ENCODE results near the gene RNF224. TPM values are rescaled to one million over a fixed set of nuclear protein-coding genes. Genes with fewer than 3 reads are reported as not detected.
A peak's percentile ranks its signal among the peaks of the same experiment; 100 is the strongest.

RNF224 gene
- total and polyA plus RNA-seq, 4 donors: not detected

DNA sequence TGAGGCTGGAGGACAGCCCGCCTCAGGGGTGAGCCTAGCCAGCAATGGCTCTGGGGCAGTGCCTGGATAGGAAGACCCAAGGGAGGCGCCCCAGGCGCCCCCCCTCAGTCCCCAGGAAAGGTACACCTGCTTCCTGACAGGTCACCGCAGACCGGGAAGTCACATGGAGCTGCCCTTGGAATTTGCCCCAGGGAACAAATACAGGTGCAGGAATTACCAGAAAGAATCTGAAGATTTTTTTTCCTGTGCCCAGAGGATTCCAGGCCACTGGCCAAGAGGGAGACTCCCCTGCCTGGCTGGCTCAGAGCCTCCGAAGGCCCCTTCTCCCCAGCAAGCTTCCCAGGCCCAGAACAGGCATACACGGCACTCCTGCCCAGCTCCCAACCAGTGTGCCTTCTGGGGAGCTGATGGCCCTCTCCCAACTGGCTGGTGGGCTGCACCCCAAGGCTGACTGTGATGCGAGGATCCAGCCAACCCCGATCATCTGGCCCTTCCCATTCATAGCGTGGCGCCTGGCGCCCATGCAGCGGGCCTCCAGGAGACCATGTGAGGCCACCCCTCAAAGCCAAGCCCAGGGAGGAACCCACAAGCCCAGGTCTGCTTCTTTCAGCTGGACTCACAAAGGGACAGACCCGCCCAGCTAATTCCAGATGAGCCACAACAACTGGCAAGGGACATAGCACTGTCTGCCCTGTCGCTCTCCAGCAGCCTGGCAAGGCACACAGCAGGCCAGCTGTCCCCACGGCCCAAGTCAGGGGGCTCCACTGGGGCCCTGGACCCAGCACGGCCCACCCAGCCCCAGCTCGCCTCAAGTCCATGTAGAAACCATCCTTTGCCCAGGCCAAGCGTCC is 29.0 kb upstream of the RNF224 start:
- peaks cover 33 to 84% (median 70%) of the 10 kb centered on the region in 4 donors for H3K4me1 ChIP-seq (ENCODE audit: control insufficient read depth in 4 of 4, insufficient read depth in 4 of 4, low read length in 3 of 4)
- H3K27ac ChIP-seq (ENCODE audit: low read depth in 1 of 2, low read length in 2 of 2): peak overlapping the region; percentile 81 to 84
- no peak for DNase-seq (ENCODE audit: low spot score)
- H3K9me3 ChIP-seq (ENCODE audit: control insufficient read depth in 4 of 4, low read length in 3 of 4): no peaks in the 10 kb centered on the region
- 41% methylated on average over 19 of the region's 19 CpGs for WGBS
- H3K4me3 ChIP-seq (ENCODE audit: low read depth in 1 of 3, low read length in 3 of 3): peak overlapping the region; percentile 66 to 90 (median 66)
- peak; percentile 72 for TF ChIP-seq SP1 (IDR thresholded peaks at IDR 0.05)
- TF ChIP-seq FOXA1 (IDR thresholded peaks at IDR 0.05): no peak
- TF ChIP-seq FOXA2 (IDR thresholded peaks at IDR 0.05): peak; percentile 27
- no peak for TF ChIP-seq HNF4G (IDR thresholded peaks at IDR 0.05)
- TF ChIP-seq TAF1 (conservative IDR thresholded peaks at IDR 0.05): no peak
- TF ChIP-seq, protein P1, sequence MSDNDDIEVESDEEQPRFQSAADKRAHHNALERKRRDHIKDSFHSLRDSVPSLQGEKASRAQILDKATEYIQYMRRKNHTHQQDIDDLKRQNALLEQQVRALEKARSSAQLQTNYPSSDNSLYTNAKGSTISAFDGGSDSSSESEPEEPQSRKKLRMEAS (IDR thresholded peaks at IDR 0.05): peak; percentile 94
- peak; percentile 21 to 54 for TF ChIP-seq EGR1 (IDR thresholded peaks at IDR 0.05; ENCODE audit: low read depth in 2 of 2)
- TF ChIP-seq JUND (IDR thresholded peaks at IDR 0.05): peak in 1 of 2 donors; percentile 54
- peak; percentile 91 to 95 for TF ChIP-seq HNF4A (conservative IDR thresholded peaks at IDR 0.05)
- TF ChIP-seq RXRA (IDR thresholded peaks at IDR 0.05): peak; percentile 78 to 86
- TF ChIP-seq, protein P2, sequence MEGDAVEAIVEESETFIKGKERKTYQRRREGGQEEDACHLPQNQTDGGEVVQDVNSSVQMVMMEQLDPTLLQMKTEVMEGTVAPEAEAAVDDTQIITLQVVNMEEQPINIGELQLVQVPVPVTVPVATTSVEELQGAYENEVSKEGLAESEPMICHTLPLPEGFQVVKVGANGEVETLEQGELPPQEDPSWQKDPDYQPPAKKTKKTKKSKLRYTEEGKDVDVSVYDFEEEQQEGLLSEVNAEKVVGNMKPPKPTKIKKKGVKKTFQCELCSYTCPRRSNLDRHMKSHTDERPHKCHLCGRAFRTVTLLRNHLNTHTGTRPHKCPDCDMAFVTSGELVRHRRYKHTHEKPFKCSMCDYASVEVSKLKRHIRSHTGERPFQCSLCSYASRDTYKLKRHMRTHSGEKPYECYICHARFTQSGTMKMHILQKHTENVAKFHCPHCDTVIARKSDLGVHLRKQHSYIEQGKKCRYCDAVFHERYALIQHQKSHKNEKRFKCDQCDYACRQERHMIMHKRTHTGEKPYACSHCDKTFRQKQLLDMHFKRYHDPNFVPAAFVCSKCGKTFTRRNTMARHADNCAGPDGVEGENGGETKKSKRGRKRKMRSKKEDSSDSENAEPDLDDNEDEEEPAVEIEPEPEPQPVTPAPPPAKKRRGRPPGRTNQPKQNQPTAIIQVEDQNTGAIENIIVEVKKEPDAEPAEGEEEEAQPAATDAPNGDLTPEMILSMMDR (IDR thresholded peaks at IDR 0.05; ENCODE audit: low read depth, low read length, missing input control): no peak
- TF ChIP-seq GABPA (IDR thresholded peaks at IDR 0.05 in 1 of 2, conservative IDR thresholded peaks at IDR 0.05 in 1 of 2): peak in 1 of 2 donors; percentile 67
- TF ChIP-seq, protein P3, sequence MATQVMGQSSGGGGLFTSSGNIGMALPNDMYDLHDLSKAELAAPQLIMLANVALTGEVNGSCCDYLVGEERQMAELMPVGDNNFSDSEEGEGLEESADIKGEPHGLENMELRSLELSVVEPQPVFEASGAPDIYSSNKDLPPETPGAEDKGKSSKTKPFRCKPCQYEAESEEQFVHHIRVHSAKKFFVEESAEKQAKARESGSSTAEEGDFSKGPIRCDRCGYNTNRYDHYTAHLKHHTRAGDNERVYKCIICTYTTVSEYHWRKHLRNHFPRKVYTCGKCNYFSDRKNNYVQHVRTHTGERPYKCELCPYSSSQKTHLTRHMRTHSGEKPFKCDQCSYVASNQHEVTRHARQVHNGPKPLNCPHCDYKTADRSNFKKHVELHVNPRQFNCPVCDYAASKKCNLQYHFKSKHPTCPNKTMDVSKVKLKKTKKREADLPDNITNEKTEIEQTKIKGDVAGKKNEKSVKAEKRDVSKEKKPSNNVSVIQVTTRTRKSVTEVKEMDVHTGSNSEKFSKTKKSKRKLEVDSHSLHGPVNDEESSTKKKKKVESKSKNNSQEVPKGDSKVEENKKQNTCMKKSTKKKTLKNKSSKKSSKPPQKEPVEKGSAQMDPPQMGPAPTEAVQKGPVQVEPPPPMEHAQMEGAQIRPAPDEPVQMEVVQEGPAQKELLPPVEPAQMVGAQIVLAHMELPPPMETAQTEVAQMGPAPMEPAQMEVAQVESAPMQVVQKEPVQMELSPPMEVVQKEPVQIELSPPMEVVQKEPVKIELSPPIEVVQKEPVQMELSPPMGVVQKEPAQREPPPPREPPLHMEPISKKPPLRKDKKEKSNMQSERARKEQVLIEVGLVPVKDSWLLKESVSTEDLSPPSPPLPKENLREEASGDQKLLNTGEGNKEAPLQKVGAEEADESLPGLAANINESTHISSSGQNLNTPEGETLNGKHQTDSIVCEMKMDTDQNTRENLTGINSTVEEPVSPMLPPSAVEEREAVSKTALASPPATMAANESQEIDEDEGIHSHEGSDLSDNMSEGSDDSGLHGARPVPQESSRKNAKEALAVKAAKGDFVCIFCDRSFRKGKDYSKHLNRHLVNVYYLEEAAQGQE (IDR thresholded peaks at IDR 0.05): peak; percentile 50
- TF ChIP-seq, protein P4, sequence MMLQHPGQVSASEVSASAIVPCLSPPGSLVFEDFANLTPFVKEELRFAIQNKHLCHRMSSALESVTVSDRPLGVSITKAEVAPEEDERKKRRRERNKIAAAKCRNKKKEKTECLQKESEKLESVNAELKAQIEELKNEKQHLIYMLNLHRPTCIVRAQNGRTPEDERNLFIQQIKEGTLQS (IDR thresholded peaks at IDR 0.05): no peak
- TF ChIP-seq, protein P5, sequence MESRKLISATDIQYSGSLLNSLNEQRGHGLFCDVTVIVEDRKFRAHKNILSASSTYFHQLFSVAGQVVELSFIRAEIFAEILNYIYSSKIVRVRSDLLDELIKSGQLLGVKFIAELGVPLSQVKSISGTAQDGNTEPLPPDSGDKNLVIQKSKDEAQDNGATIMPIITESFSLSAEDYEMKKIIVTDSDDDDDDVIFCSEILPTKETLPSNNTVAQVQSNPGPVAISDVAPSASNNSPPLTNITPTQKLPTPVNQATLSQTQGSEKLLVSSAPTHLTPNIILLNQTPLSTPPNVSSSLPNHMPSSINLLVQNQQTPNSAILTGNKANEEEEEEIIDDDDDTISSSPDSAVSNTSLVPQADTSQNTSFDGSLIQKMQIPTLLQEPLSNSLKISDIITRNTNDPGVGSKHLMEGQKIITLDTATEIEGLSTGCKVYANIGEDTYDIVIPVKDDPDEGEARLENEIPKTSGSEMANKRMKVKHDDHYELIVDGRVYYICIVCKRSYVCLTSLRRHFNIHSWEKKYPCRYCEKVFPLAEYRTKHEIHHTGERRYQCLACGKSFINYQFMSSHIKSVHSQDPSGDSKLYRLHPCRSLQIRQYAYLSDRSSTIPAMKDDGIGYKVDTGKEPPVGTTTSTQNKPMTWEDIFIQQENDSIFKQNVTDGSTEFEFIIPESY (IDR thresholded peaks at IDR 0.05): no peak
- peak; percentile 50 for TF ChIP-seq NR2F2 (IDR thresholded peaks at IDR 0.05)
- peak; percentile 63 for TF ChIP-seq YY1 (IDR thresholded peaks at IDR 0.05)
- peak in 1 of 2 donors; percentile 8 for TF ChIP-seq RAD21 (IDR thresholded peaks at IDR 0.05)
- peak overlapping the region in 1 of 2 donors; percentile 66 for H3K9ac ChIP-seq (ENCODE audit: low read depth in 1 of 2, low read length in 2 of 2)
- H3K36me3 ChIP-seq (ENCODE audit: control insufficient read depth in 4 of 4, insufficient read depth in 3 of 4, low read depth in 1 of 4, low read length in 3 of 4): no peaks in the 10 kb centered on the region
- H3K27me3 ChIP-seq (ENCODE audit: control insufficient read depth in 4 of 4, insufficient read depth in 4 of 4, low read length in 3 of 4): no peaks in the 10 kb centered on the region
